ENCODE results near the gene SCN4A. TPM values are rescaled to one million over a fixed set of nuclear protein-coding genes. Genes with fewer than 3 reads are reported as not detected.
A peak's percentile ranks its signal among the peaks of the same experiment; 100 is the strongest.
"Not testable (repeated sequence)": the region's sequence is repeated elsewhere in the genome, so short reads cannot be mapped to it uniquely, and the experiment has no call there.

Gene SCN4A
- total and polyA plus RNA-seq, 4 experiments from 2014 or later: 0.17 to 0.30 TPM; not detected in 2

DNA sequence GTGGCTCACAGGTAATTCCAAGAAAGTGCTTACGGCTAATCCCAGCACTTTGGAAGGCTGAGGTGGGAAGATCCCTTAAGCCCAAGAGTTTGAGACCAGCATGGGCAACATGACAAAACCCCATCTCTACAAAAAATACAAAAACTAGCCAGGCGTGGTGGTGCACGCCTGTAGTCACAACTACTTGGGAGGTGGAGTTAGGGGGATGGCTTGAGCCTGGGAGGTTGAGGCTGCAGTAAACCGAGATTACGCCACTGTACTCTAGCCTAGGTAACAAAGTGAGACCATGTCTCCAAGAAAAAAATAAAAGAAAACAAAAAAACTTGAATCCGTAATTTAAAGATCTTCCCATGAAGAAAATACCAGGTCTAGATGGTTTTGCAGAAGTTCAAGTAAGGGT, 42.7 kb upstream of the SCN4A start:
- peaks cover 38 to 85% (median 58%) of the 10 kb centered on the region in 4 donors for H3K4me1 Mint-ChIP-seq
- peaks cover 73% of the 10 kb centered on the region for H3K4me1 ChIP-seq (ENCODE audit: insufficient read depth, low read length)
- H3K27me3 Mint-ChIP-seq: peaks cover 0 to 1% of the 10 kb centered on the region in 2 donors
- DNase-seq: no peak
- peaks cover 0 to under 1% (median 0%) of the 10 kb centered on the region in 8 donors for H3K9me3 Mint-ChIP-seq
- H3K9me3 ChIP-seq (ENCODE audit: control insufficient read depth in 1 of 2, low read length in 2 of 2): no peaks in the 10 kb centered on the region
- ChIA-PET CTCF (ENCODE audit: partially characterized antibody) (no interaction called here), POLR2A (ENCODE audit: partially characterized antibody) (no interaction called here)
- intact Hi-C loops (cut with micrococcal nuclease): loop anchor here (5.0 kb wide), 1 partner anchor 482 kb away; the partner anchor contains the start of gene POLG2
- peak overlapping the region; percentile 53 for H3K27ac ChIP-seq (ENCODE audit: low read depth, low read length)
- no peaks in the 10 kb centered on the region for H3K27me3 ChIP-seq (ENCODE audit: insufficient read depth, low read length)
- H3K4me3 Mint-ChIP-seq: peak overlapping the region; percentile 82 to 100 (median 90)
- peak overlapping the region; percentile 34 to 51 for H3K4me3 ChIP-seq (ENCODE audit: low read length in 2 of 2)
- H3K27ac Mint-ChIP-seq: peak overlapping the region; percentile 90 to 100 (median 95)
- no peaks in the 10 kb centered on the region for H3K36me3 ChIP-seq (ENCODE audit: insufficient read depth, low read length)
- H3K36me3 Mint-ChIP-seq: peaks cover 24 to 36% of the 10 kb centered on the region in 2 donors

DNA sequence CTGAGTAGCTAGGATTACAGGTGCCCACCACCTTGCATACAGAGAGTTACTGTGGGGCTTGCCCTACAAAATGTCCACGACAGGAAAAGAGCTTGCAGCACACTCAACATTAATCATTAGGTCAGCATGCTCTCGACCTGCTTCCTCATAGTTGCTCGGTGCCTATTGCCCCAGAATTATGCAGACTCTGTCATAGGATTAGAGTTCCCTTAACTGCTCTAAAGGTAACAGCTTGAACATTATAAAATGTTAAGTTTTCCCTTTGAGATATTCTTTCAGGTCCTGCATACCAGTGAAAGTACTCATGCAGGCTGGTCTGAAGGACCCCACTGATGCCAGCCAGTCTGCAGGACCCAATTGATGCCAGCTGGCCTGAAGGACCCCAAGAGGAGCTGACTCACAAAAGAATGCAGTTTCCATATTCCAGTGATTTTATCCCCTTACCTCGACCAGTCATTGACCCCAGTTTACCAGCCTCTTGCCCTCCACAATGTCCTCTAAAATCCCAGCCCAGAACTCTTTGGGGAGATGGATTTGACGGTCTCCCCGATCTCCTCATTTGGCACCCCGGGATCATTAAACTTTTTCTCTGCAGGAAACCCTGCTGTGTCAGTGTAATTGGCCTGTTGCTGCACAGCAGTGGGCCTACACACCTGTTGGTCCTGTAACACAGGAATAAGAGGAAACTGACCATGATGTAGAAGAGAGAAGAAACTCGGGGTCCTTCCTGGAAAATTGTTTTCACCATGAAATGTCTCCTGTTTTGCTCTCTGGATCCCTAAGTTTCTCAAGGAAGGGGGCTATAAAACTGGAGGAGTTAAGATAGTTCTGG, 37.1 kb upstream of the SCN4A start:
- peaks cover 40 to 88% (median 62%) of the 10 kb centered on the region in 4 donors for H3K4me1 Mint-ChIP-seq
- no peaks in the 10 kb centered on the region for H3K27me3 Mint-ChIP-seq
- Histone ChIP-seq H3K4me3 (ENCODE audit: low read length in 2 of 2) (no peak overlapping the region), H3K36me3 (ENCODE audit: insufficient read depth, low read length) (peaks cover 31% of the 10 kb centered on the region), H3K27me3 (ENCODE audit: insufficient read depth, low read length) (no peaks in the 10 kb centered on the region), H3K27ac (ENCODE audit: low read depth, low read length) (no peak overlapping the region), H3K9me3 (ENCODE audit: control insufficient read depth in 1 of 2, low read length in 2 of 2) (no peaks in the 10 kb centered on the region), H3K4me1 (ENCODE audit: insufficient read depth, low read length) (peaks cover 90% of the 10 kb centered on the region)
- H3K4me3 Mint-ChIP-seq: peak overlapping the region; percentile 21 to 64 (median 46)
- CTCF ChIA-PET (ENCODE audit: partially characterized antibody): interaction anchor here (1.1 to 32.9 kb wide), 3 partner anchors 14 to 90 kb away, joined by 3 to 556 read pairs (median 3); partner anchors contain the start of gene ICAM2
- H3K36me3 Mint-ChIP-seq: peaks cover 30 to 65% of the 10 kb centered on the region in 2 donors
- POLR2A ChIA-PET (ENCODE audit: partially characterized antibody): interaction anchor here (1.0 to 22.6 kb wide), 2 partner anchors 10 to 15 kb away, joined by 3 to 587 read pairs; partner anchors contain the start of gene ICAM2
- H3K9me3 Mint-ChIP-seq: peaks cover 0 to 2% (median 0%) of the 10 kb centered on the region in 8 donors
- DNase-seq: no peak
- intact Hi-C loops (cut with micrococcal nuclease): loop anchor here (1.0 kb wide), 1 partner anchor 8 kb away; no protein-coding TSS in a partner anchor
- peak overlapping the region; percentile 60 to 99 (median 85) for H3K27ac Mint-ChIP-seq

GRCh38 chr17:64008830-64009229, 36.1 kb upstream of the SCN4A start:
- Histone ChIP-seq H3K36me3 (ENCODE audit: insufficient read depth, low read length) (peaks cover 40% of the 10 kb centered on the region), H3K27ac (ENCODE audit: low read depth, low read length) (peak overlapping the region; percentile 36), H3K9me3 (ENCODE audit: control insufficient read depth in 1 of 2, low read length in 2 of 2) (no peaks in the 10 kb centered on the region), H3K27me3 (ENCODE audit: insufficient read depth, low read length) (no peaks in the 10 kb centered on the region), H3K4me3 (ENCODE audit: low read length in 2 of 2) (no peak overlapping the region), H3K4me1 (ENCODE audit: insufficient read depth, low read length) (peaks cover 81% of the 10 kb centered on the region)
- ChIA-PET POLR2A (ENCODE audit: partially characterized antibody) (interaction anchor here (1.0 to 22.6 kb wide), 2 partner anchors 9 to 16 kb away, joined by 3 to 587 read pairs; partner anchors contain the start of gene ICAM2), CTCF (ENCODE audit: partially characterized antibody) (interaction anchor here (1.1 to 32.9 kb wide), 2 partner anchors 15 to 89 kb away, joined by 3 to 556 read pairs; partner anchors contain the start of gene ICAM2)
- Mint-ChIP-seq H3K36me3 (peaks cover 36 to 74% of the 10 kb centered on the region in 2 donors), H3K4me3 (peak overlapping the region in 6 of 8 donors; percentile 11 to 69 (median 46)), H3K4me1 (peaks cover 36 to 80% (median 59%) of the 10 kb centered on the region in 4 donors), H3K9me3 (peaks cover 0 to 2% (median 0%) of the 10 kb centered on the region in 8 donors), H3K27ac (peak overlapping the region; percentile 53 to 99 (median 84)), H3K27me3 (no peaks in the 10 kb centered on the region)
- DNase-seq: no peak
- intact Hi-C loops (cut with micrococcal nuclease): loop anchor here (1.0 kb wide), 1 partner anchor 8 kb away; no protein-coding TSS in a partner anchor

DNA sequence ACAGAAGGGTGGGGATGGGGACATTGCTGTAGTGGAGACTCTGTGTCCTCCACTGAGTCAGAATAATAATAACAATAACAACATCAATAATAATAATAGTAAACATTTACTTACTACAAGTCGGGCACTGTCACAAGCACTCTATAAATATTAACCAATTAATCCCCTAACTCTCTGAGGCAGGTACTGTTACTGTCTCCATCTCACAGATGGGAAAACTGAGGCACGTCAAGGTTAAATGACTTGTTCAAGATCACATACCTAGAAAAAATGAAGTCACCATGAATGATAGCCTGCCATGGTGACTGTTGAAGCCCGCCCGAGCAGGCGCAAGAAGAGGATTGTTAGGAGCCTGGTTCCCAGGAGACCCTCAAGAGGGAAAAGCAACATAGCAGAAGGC, 35.6 kb upstream of the SCN4A start:
- Histone ChIP-seq H3K36me3 (ENCODE audit: insufficient read depth, low read length) (peaks cover 45% of the 10 kb centered on the region), H3K27ac (ENCODE audit: low read depth, low read length) (peak overlapping the region; percentile 36)
- peaks cover 36 to 77% of the 10 kb centered on the region in 2 donors for H3K36me3 Mint-ChIP-seq

GRCh38 chr17:64007838-64008282, 35.1 kb upstream of the SCN4A start:
- DNase-seq: no peak
- peak overlapping the region in 6 of 7 donors; percentile 73 to 99 (median 85) for H3K27ac Mint-ChIP-seq
- CTCF ChIA-PET (ENCODE audit: partially characterized antibody): interaction anchor here (32.9 kb wide), 1 partner anchor 16 kb away, joined by 556 read pairs; the partner anchor contains the start of gene ICAM2

More for the DNA sequence above, 35.6 kb upstream of the SCN4A start:
- no peaks in the 10 kb centered on the region for H3K27me3 Mint-ChIP-seq
- H3K9me3 Mint-ChIP-seq: peaks cover 0 to 2% (median 0%) of the 10 kb centered on the region in 8 donors
- peak overlapping the region; percentile 73 to 99 (median 84) for H3K27ac Mint-ChIP-seq
- ChIA-PET CTCF (ENCODE audit: partially characterized antibody) (interaction anchor here (1.1 to 32.9 kb wide), 2 partner anchors 15 to 89 kb away, joined by 3 to 556 read pairs; partner anchors contain the start of gene ICAM2), POLR2A (ENCODE audit: partially characterized antibody) (interaction anchor here (1.0 to 22.6 kb wide), 2 partner anchors 9 to 16 kb away, joined by 3 to 587 read pairs; partner anchors contain the start of gene ICAM2)
- peaks cover 76% of the 10 kb centered on the region for H3K4me1 ChIP-seq (ENCODE audit: insufficient read depth, low read length)
- no peak for DNase-seq
- H3K4me3 ChIP-seq (ENCODE audit: low read length in 2 of 2): no peak overlapping the region
- H3K4me3 Mint-ChIP-seq: peak overlapping the region in 2 of 8 donors; percentile 20 to 25
- intact Hi-C loops (cut with micrococcal nuclease): no loop called here
- H3K4me1 Mint-ChIP-seq: peaks cover 36 to 75% (median 55%) of the 10 kb centered on the region in 4 donors
- no peaks in the 10 kb centered on the region for H3K9me3 ChIP-seq (ENCODE audit: control insufficient read depth in 1 of 2, low read length in 2 of 2)
- H3K27me3 ChIP-seq (ENCODE audit: insufficient read depth, low read length): no peaks in the 10 kb centered on the region

DNA sequence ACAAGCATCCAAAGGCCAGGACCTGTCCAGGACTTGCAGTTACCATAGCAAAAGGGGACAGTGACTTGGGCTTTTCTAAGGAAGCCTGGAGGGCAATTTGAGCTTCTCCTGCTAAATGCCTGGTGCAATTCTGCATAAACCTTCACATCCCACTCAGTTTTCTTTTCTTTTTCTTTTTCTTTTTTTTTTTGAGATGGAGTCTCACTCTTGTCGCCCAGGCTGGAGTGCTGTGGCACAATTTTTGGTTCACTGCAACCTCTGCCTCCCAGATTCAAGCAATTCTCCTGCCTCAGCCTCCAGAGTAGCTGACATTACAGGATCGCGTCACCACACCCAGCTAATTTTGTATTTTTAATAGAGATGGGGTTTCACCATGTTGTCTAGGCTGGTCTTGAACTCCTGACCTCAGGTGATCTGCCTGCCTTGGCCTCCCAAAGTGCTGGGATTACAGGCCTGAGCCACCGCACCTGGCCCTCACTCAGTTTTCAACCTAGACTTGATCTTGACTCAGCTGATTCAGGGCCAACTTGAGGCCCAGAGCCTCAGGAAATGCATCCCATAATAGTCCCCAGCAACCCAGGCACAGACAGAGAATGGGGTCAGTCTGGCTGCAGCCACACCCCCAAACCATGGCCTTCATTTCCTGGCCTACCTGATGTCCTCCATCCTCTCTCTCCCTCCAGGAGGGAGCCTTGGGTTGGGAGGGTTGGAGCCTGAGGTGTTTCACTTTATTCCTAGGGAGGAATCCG, 34.5 kb upstream of the SCN4A start:
- intact Hi-C loops (cut with micrococcal nuclease); H3K27me3 ChIP-seq (ENCODE audit: insufficient read depth, low read length); H3K9me3 ChIP-seq (ENCODE audit: control insufficient read depth in 1 of 2, low read length in 2 of 2); H3K27me3 Mint-ChIP-seq; H3K4me3 ChIP-seq (ENCODE audit: low read length in 2 of 2); DNase-seq; H3K9me3 Mint-ChIP-seq: not testable (repeated sequence)
- H3K4me1 ChIP-seq (ENCODE audit: insufficient read depth, low read length): peaks cover 65% of the 10 kb centered on the region
- Mint-ChIP-seq H3K27ac (peak overlapping the region in 6 of 7 donors; percentile 31 to 99 (median 75)), H3K4me3 (peak overlapping the region in 1 of 8 donors; percentile 26), H3K4me1 (peaks cover 33 to 64% (median 49%) of the 10 kb centered on the region in 4 donors), H3K36me3 (peaks cover 36 to 81% of the 10 kb centered on the region in 2 donors)
- peak overlapping the region; percentile 36 for H3K27ac ChIP-seq (ENCODE audit: low read depth, low read length)
- CTCF ChIA-PET (ENCODE audit: partially characterized antibody): interaction anchor here (1.6 to 32.9 kb wide), 3 partner anchors 17 to 126 kb away, joined by 5 to 556 read pairs (median 8); partner anchors contain the start of gene ICAM2
- peaks cover 50% of the 10 kb centered on the region for H3K36me3 ChIP-seq (ENCODE audit: insufficient read depth, low read length)
- POLR2A ChIA-PET (ENCODE audit: partially characterized antibody): interaction anchor here (0.6 to 22.6 kb wide), 4 partner anchors 9 to 311 kb away, joined by 4 to 587 read pairs (median 4); partner anchors contain the start of genes ICAM2 and PRR29

More at GRCh38 chr17:64007838-64008282, 35.1 kb upstream of the SCN4A start:
- Mint-ChIP-seq H3K4me3 (peak overlapping the region in 2 of 8 donors; percentile 20 to 47), H3K9me3 (peaks cover 0 to 2% (median 0%) of the 10 kb centered on the region in 8 donors), H3K27me3 (no peaks in the 10 kb centered on the region), H3K36me3 (peaks cover 36 to 80% of the 10 kb centered on the region in 2 donors), H3K4me1 (peaks cover 35 to 70% (median 52%) of the 10 kb centered on the region in 4 donors)
- H3K9me3 ChIP-seq (ENCODE audit: control insufficient read depth in 1 of 2, low read length in 2 of 2): no peaks in the 10 kb centered on the region
- H3K4me1 ChIP-seq (ENCODE audit: insufficient read depth, low read length): peaks cover 71% of the 10 kb centered on the region
- no peaks in the 10 kb centered on the region for H3K27me3 ChIP-seq (ENCODE audit: insufficient read depth, low read length)
- POLR2A ChIA-PET (ENCODE audit: partially characterized antibody): interaction anchor here (22.6 kb wide), 1 partner anchor 17 kb away, joined by 587 read pairs; the partner anchor contains the start of gene ICAM2
- no peak overlapping the region for H3K4me3 ChIP-seq (ENCODE audit: low read length in 2 of 2)
- intact Hi-C loops (cut with micrococcal nuclease): no loop called here
- H3K36me3 ChIP-seq (ENCODE audit: insufficient read depth, low read length): peaks cover 50% of the 10 kb centered on the region
- peak overlapping the region; percentile 36 for H3K27ac ChIP-seq (ENCODE audit: low read depth, low read length)

All from CD4-positive, alpha-beta memory T cell (primary cell).